Ovary (tissue), 3 donors: ENCODE measurements around the gene MTA1.

Source experiments
- POLR2A ChIP-seq: fragments of 450-650 bp; IDR thresholded peaks from one replicate; pipeline ENCODE4 v1.6.1; 2017; ENCODE audit warnings: antibody characterized with exemption, mild to moderate bottlenecking, moderate library complexity
- TF ChIP-seq, protein P1 (sequence below), 3 donors: fragments of 450-650 bp in 2 of 3; fragments of 200-600 bp in 1 of 3; IDR thresholded peaks; one replicate each; pipeline versions ENCODE4 v1.5.1 to v1.8.0; 2016 to 2022; ENCODE audit warnings: antibody characterized with exemption in 3 of 3, mild to moderate bottlenecking in 1 of 3
- donor health status: DM: no; HTN: no; CAD: no.

DNA sequence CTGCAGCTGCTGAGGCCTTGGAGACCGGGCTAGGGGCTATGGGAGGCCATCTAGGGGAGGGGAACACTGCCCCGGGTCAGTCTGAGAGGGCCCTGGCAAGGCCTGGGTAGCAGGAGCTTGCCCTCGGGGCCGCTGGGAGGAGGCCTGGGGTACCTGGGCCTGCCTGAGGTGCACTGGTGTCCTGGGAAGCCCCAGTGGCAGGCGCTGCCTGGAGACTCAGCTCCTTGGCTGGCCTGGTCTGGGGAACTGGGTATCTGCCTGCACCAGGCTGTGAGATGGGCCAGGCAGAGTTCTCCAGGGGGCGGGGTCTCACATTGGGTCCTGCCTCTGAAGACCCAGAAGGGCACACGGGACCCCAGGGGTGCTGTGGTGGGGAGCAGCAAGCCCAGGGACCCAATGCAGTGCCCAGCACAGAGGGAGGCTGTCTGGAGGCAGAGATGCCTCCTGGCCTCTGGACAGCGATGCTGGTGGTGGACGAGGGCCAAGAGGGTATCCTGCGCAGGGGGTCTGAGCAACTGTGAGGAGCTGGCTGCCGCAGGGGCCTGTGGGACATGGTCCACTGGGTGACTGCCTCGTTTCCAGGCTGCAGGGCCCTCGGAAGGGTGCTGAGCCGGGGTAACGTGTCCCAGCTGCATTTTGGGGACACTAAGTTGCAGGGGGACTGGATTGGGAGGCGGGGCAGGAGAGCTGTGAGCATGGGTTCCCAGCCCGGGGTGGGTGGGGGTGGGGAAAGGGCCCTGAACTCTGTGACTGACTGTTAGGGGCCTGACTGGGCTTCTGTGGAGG is 7.4 kb upstream of the MTA1 start:
- TF ChIP-seq, protein P1, sequence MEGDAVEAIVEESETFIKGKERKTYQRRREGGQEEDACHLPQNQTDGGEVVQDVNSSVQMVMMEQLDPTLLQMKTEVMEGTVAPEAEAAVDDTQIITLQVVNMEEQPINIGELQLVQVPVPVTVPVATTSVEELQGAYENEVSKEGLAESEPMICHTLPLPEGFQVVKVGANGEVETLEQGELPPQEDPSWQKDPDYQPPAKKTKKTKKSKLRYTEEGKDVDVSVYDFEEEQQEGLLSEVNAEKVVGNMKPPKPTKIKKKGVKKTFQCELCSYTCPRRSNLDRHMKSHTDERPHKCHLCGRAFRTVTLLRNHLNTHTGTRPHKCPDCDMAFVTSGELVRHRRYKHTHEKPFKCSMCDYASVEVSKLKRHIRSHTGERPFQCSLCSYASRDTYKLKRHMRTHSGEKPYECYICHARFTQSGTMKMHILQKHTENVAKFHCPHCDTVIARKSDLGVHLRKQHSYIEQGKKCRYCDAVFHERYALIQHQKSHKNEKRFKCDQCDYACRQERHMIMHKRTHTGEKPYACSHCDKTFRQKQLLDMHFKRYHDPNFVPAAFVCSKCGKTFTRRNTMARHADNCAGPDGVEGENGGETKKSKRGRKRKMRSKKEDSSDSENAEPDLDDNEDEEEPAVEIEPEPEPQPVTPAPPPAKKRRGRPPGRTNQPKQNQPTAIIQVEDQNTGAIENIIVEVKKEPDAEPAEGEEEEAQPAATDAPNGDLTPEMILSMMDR (IDR thresholded peaks at IDR 0.05) = no peak
- no peak for TF ChIP-seq POLR2A
